ENCODE data around the gene MYO7B.

The MYO7B gene

DNA sequence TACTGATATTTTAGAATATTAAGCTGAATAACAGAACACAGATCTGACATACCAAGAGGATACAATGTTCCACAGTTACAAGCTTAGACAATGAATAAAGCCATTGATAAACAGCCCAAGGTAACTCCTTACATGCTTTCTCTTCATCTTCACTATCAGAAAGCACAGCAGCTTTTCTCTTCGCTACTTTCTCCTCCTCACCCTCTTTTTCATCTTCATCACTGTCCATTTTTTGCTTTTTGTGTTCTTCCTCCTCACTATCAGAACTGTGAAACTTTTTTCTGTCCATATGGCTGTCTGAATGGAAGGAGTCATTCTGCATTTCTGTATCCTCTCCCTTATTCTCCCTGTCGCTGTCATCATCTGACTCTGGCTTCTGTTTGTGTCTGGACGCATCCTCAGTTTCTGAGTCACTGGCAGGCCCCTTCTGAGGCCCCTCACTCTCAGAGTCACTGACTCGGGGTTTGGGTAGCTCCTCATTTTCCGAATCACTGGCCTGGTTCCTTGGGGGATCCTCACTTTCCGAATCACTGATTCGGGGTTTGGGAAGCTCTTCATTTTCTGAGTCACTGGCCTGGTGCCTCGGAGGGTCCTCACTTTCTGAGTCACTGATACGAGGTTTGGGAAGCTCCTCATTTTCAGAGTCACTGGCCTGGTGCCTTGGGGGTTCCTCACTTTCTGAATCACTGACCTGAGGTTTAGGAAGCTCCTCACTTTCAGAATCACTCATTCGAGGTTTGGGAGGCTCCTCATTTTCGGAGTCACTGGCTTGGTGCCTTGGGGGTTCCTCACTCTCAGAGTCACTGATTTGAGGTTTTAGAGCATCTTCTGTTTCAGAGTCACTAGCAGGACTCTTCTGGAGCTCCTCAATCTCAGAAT is 30.7 kb upstream of the MYO7B start:
- no peak overlapping the region for H3K4me3 ChIP-seq (replicated peaks; ENCODE audit: low read depth, low read length)
- TF ChIP-seq, protein P1, sequence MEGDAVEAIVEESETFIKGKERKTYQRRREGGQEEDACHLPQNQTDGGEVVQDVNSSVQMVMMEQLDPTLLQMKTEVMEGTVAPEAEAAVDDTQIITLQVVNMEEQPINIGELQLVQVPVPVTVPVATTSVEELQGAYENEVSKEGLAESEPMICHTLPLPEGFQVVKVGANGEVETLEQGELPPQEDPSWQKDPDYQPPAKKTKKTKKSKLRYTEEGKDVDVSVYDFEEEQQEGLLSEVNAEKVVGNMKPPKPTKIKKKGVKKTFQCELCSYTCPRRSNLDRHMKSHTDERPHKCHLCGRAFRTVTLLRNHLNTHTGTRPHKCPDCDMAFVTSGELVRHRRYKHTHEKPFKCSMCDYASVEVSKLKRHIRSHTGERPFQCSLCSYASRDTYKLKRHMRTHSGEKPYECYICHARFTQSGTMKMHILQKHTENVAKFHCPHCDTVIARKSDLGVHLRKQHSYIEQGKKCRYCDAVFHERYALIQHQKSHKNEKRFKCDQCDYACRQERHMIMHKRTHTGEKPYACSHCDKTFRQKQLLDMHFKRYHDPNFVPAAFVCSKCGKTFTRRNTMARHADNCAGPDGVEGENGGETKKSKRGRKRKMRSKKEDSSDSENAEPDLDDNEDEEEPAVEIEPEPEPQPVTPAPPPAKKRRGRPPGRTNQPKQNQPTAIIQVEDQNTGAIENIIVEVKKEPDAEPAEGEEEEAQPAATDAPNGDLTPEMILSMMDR (IDR thresholded peaks at IDR 0.05; ENCODE audit: low read length, missing control alignments) = no peak
- DNase-seq (ENCODE audit: low read depth) = no peak

GRCh38 chr2:127506510-127506909 is 29.0 kb upstream of the MYO7B start:
- DNase-seq (ENCODE audit: low read depth) = no peak
- TF ChIP-seq, protein P1 (IDR thresholded peaks at IDR 0.05; ENCODE audit: low read length, missing control alignments) = no peak
- H3K4me3 ChIP-seq (replicated peaks; ENCODE audit: low read depth, low read length) = no peak overlapping the region

GRCh38 chr2:127508023-127508630 is 27.4 kb upstream of the MYO7B start:
- peak; percentile 22 for DNase-seq (ENCODE audit: low read depth)

GRCh38 chr2:127508631-127509034 is 26.9 kb upstream of the MYO7B start:
- TF ChIP-seq, protein P1 (IDR thresholded peaks at IDR 0.05; ENCODE audit: low read length, missing control alignments) = no peak
- peak; percentile 97 for DNase-seq (ENCODE audit: low read depth)
- no peak overlapping the region for H3K4me3 ChIP-seq (replicated peaks; ENCODE audit: low read depth, low read length)

More at GRCh38 chr2:127508023-127508630, 27.4 kb upstream of the MYO7B start:
- no peak overlapping the region for H3K4me3 ChIP-seq (replicated peaks; ENCODE audit: low read depth, low read length)
- TF ChIP-seq, protein P1 (IDR thresholded peaks at IDR 0.05; ENCODE audit: low read length, missing control alignments) = no peak

- TF ChIP-seq, protein P1 (IDR thresholded peaks at IDR 0.05; ENCODE audit: low read length, missing control alignments) = no peak
- no peak overlapping the region for H3K4me3 ChIP-seq (replicated peaks; ENCODE audit: low read depth, low read length)
- DNase-seq (ENCODE audit: low read depth) = no peak
Observed at GRCh38 chr2:127510073-127510472, 25.4 kb upstream of the MYO7B start.

GRCh38 chr2:127511090-127511695 is 24.3 kb upstream of the MYO7B start:
- no peak overlapping the region for H3K4me3 ChIP-seq (replicated peaks; ENCODE audit: low read depth, low read length)
- TF ChIP-seq, protein P1 (IDR thresholded peaks at IDR 0.05; ENCODE audit: low read length, missing control alignments) = no peak
- DNase-seq (ENCODE audit: low read depth) = no peak
